K562 (cell line): ENCODE results near the gene OLFML2A. TPM values are rescaled to one million over a fixed set of nuclear protein-coding genes. Genes with fewer than 3 reads are reported as not detected.

Experiments
- ATAC-seq: fragments of 200-7000 bp; cut with Tn5 transposase; 3 replicates; pipeline ENCODE4 v1.9.1; 2020; ENCODE audit warnings: moderate library complexity
- BruUV-seq: library from RNA; stranded (reverse); fragments of 400-500 nt; replicated peaks from 2 replicates; lab custom pipeline; 2021; lab: Mats Ljungman, UMichigan
- CTCF ChIA-PET: fragments of 300-600 bp; formaldehyde crosslinking; extraction: SDS; loops from one replicate; lab custom pipeline; 2021; ENCODE audit warnings: low intra/inter-chr PET ratio; lab: Yijun Ruan, JAX
- POLR2A ChIA-PET: fragments of 300-600, 350-650 bp; sonication (Branson Sonifier 250); formaldehyde crosslinking; extraction: SDS; loops from one replicate; lab custom pipeline; 2021; ENCODE audit warnings: antibody characterized with exemption, inconsistent platforms; lab: Yijun Ruan, JAX
- DNase-seq, 4 experiments: peaks; one replicate each; pipeline versions ENCODE4 v3.0.0 to v3.0.0-alpha.2; 2011 to 2018; ENCODE audit warnings: low spot score in 3 of 4, mixed read lengths in 3 of 4; ENCODE audit errors: extremely low read depth in 1 of 4
- FAIRE-seq: peaks from 2 replicates; lab custom pipeline; 2011; peaks lifted over from hg19 to GRCh38; lab: Jason Lieb, UNC
- H2AFZ ChIP-seq: 2 replicates; pipeline ENCODE4 v1.6.0; 2011; ENCODE audit warnings: low read depth, low read length, control low read depth, inconsistent platforms
- H3K27ac ChIP-seq: fragments of 200-600 bp; 3 replicates; pipeline ENCODE4 v1.8.0; 2011; ENCODE audit warnings: low read depth, mild to moderate bottlenecking, control low read depth, inconsistent platforms, low read length, moderate library complexity, mixed read lengths; ENCODE audit errors: extremely low read depth
- H3K27me3 ChIP-seq, 2 experiments: fragments of 300-600 bp in 1 of 2; 2 replicates in 1 of 2; 3 replicates in 1 of 2; pipeline versions ENCODE4 v1.6.0 to v1.8.0; 2011; ENCODE audit warnings: inconsistent platforms in 2 of 2, low read length in 2 of 2, mild to moderate bottlenecking in 1 of 2, mixed read lengths in 1 of 2, moderate library complexity in 1 of 2; ENCODE audit not compliant: control insufficient read depth in 2 of 2, insufficient read depth in 2 of 2
- H3K36me3 ChIP-seq: fragments of 300-600 bp; 3 replicates; pipeline ENCODE4 v1.8.0; 2011; ENCODE audit warnings: mild to moderate bottlenecking, low read length, inconsistent platforms; ENCODE audit not compliant: control insufficient read depth, insufficient read depth
- H3K4me1 ChIP-seq, 2 experiments: fragments of 200-600 bp in 1 of 2; replicated peaks in 1 of 2; 2 replicates in 1 of 2; 3 replicates in 1 of 2; pipeline versions ENCODE4 v1.5.1 to v1.8.0; 2011; ENCODE audit warnings: inconsistent platforms in 2 of 2, low read length in 2 of 2, mild to moderate bottlenecking in 1 of 2, mixed read lengths in 1 of 2, moderate library complexity in 1 of 2; ENCODE audit not compliant: control insufficient read depth in 2 of 2, insufficient read depth in 2 of 2
- H3K4me2 ChIP-seq: 2 replicates; pipeline ENCODE4 v1.6.1; 2011; ENCODE audit warnings: low read length, control low read depth, inconsistent platforms, mixed read lengths; ENCODE audit not compliant: insufficient read depth
- H3K4me3 ChIP-seq: fragments of 200-600 bp; sonication (generic), shearing (Covaris generic); 2 replicates; pipeline ENCODE4 v1.5.1; 2016; ENCODE audit warnings: control low read depth, inconsistent platforms
- H3K79me2 ChIP-seq: fragments of 200-600 bp; 3 replicates; pipeline ENCODE4 v1.8.0; 2011; ENCODE audit warnings: low read length, inconsistent platforms; ENCODE audit not compliant: control insufficient read depth, insufficient read depth
- H3K9ac ChIP-seq, 2 experiments: 2 replicates each; pipeline versions ENCODE4 v1.6.0 to v1.6.1; 2011; ENCODE audit warnings: low read depth in 2 of 2, low read length in 2 of 2, control low read depth in 1 of 2, inconsistent platforms in 1 of 2, mild to moderate bottlenecking in 1 of 2, mixed read lengths in 1 of 2; ENCODE audit not compliant: insufficient read depth in 1 of 2
- H3K9me1 ChIP-seq: one replicate; pipeline ENCODE4 v1.6.0; 2011; ENCODE audit warnings: inconsistent platforms, mild to moderate bottlenecking, low read length, moderate library complexity; ENCODE audit not compliant: control insufficient read depth, insufficient read depth
- H3K9me3 ChIP-seq: replicated peaks from 2 replicates; pipeline ENCODE4 v1.5.1; 2011; ENCODE audit warnings: low read depth, low read length, inconsistent platforms; ENCODE audit not compliant: control insufficient read depth, insufficient read depth
- H4K20me1 ChIP-seq: replicated peaks from 2 replicates; pipeline ENCODE4 v1.6.1; 2011; ENCODE audit warnings: low read length, inconsistent platforms, mixed read lengths; ENCODE audit not compliant: control insufficient read depth, insufficient read depth
- BRCA1 ChIP-seq, 2 experiments: fragments of 450-650 bp in 1 of 2; sonication (generic) in 1 of 2; formaldehyde crosslinking in 1 of 2; IDR thresholded peaks; 2 replicates each; pipeline versions ENCODE4 v1.5.0 to v1.6.1; 2017 to 2020; ENCODE audit warnings: mild to moderate bottlenecking in 1 of 2, missing genetic modification reagents in 1 of 2
- CREBBP ChIP-seq: IDR thresholded peaks from one replicate; pipeline ENCODE4 v1.6.1; 2012; ENCODE audit warnings: low read depth, mild to moderate bottlenecking, control low read depth, inconsistent platforms, low read length
- E2F8 ChIP-seq: fragments of 450-650 bp; IDR thresholded peaks from 2 replicates; pipeline ENCODE4 v1.7.1; 2018; ENCODE audit warnings: mild to moderate bottlenecking, low read depth; ENCODE audit not compliant: partially characterized antibody
- KDM1A ChIP-seq, 2 experiments: fragments of 450-650 bp; IDR thresholded peaks; 2 replicates each; pipeline ENCODE4 v1.6.1; 2016; ENCODE audit warnings: mild to moderate bottlenecking in 2 of 2
- NEUROD1 ChIP-seq: fragments of 150-350 bp; IDR thresholded peaks from 2 replicates; pipeline ENCODE4 v1.6.1; 2014; ENCODE audit warnings: borderline replicate concordance, low read length, low read depth; ENCODE audit not compliant: partially characterized antibody
- POLR2G ChIP-seq: fragments of 200-400 bp; formaldehyde crosslinking; IDR thresholded peaks from 2 replicates; pipeline ENCODE4 v1.6.1; 2017; ENCODE audit warnings: low read depth, mild to moderate bottlenecking, antibody characterized with exemption, low read length, moderate library complexity
- VEZF1 ChIP-seq: fragments of 200-800 bp; sonication (Bioruptor generic); IDR thresholded peaks from 2 replicates; pipeline ENCODE4 v1.6.1; 2017; ENCODE audit warnings: missing genetic modification characterization, missing compliant biosample characterization
- WGBS: fragments of 100-300 bp; shearing (Covaris generic); methylation state at CpG from one replicate; pipeline ENCODE4 v1.1.6; 2016; ENCODE audit warnings: low coverage, mixed read lengths; ENCODE audit not compliant: insufficient coverage; ENCODE audit errors: missing lambda C conversion rate; 5-methylcytosine and 5-hydroxymethylcytosine counted together
- in situ Hi-C: fragments of 300-500 bp; cut with MboI; formaldehyde crosslinking; loops from 4 replicates; pipeline ENCODE4 v1.15.0; 2018; ENCODE audit warnings: inconsistent platforms, mixed read lengths
- intact Hi-C: fragments of 100-400 bp; cut with micrococcal nuclease; formaldehyde crosslinking; loops from 2 replicates; pipeline ENCODE4 v1.14.2; 2022
- polyA plus RNA-seq, 8 experiments: library from polyadenylated mRNA; depleted of rRNA in 4 of 8; stranded (reverse) in 5 of 8; unstranded in 3 of 8; fragments of >200 nt; fragmentation: Nextera tagmentation in 2 of 8; fragmentation: Illumina TruSeq in 1 of 8; extraction: Ambion mirVana in 2 of 8; extraction: Trizol in 1 of 8; gene quantifications; 2 replicates each; pipeline versions ENCODE4 v1.2.1 to v1.2.3, GENCODE V29; 2011 to 2014; ENCODE audit warnings: inconsistent platforms in 1 of 8, missing spikeins in 1 of 8
- total RNA-seq, 7 experiments: library from RNA; depleted of rRNA in 6 of 7; stranded (reverse); fragments of >200 nt in 6 of 7; fragmentation: Illumina TruSeq in 2 of 7; extraction: Trizol in 2 of 7; gene quantifications; 2 replicates each; pipeline versions ENCODE4 v1.2.1 to v1.2.3, GENCODE V29; 2011 to 2021; ENCODE audit warnings: low replicate concordance in 1 of 7

The OLFML2A gene
- total and polyA plus RNA-seq, 9 of the 15 experiments (the other 6 are each of a cell fraction or from before 2014, with no cell fraction given) = 0.16 TPM; not detected in 8

GRCh38 chr9:124779368-124780059, 2.6 kb downstream of the OLFML2A start:
- no peak overlapping the region for H3K27ac ChIP-seq
- H2AFZ ChIP-seq = peak overlapping the region; percentile 34; the same call in 1 of the 2 replicates
- H3K4me3 ChIP-seq = no peak overlapping the region
- no peaks in the 10 kb centered on the region for H3K79me2 ChIP-seq
- H4K20me1 ChIP-seq = no peaks in the 10 kb centered on the region
- TF ChIP-seq POLR2G (no peak), CREBBP (no peak), VEZF1 (CRISPR knock-in tag) (0 out of 2 replicates have a peak, but pooled peaks have one; percentile 19), NEUROD1 (no peak), KDM1A (IDR thresholded peaks at IDR 0.05) (peak in 1 of 2 experiments; percentile 2; a peak in 1 of 4 replicates), BRCA1 (IDR thresholded peaks at IDR 0.05) (no peak), BRCA1 (CRISPR knock-in tag; IDR thresholded peaks at IDR 0.05) (no peak), E2F8 (no peak)
- WGBS = 3% methylated on average over 6 of the region's 6 CpGs
- no peaks in the 10 kb centered on the region for H3K36me3 ChIP-seq
- no peaks in the 10 kb centered on the region for H3K9me3 ChIP-seq
- H3K4me1 ChIP-seq = peaks cover 0 to 18% of the 10 kb centered on the region in 2 experiments; a peak in 3 of 5 replicates
- DNase-seq (no peak), ATAC-seq (peak; percentile 39; the same call in 2 of the 3 replicates), FAIRE-seq (no peak)
- no peak overlapping the region for H3K9ac ChIP-seq
- ChIA-PET CTCF (no interaction called here), POLR2A (interaction anchor here (1.5 to 2.7 kb wide), 2 partner anchors 74 to 76 kb away, joined by 4 to 12 read pairs; partner anchors contain the start of gene WDR38)
- H3K9me1 ChIP-seq = no peaks in the 10 kb centered on the region
- in situ Hi-C loops = no loop called here
- no peak overlapping the region for H3K4me2 ChIP-seq
- BruUV-seq = no TSS peak
- intact Hi-C loops = no loop called here
- 0 out of 5 replicates have a peak, but pooled peaks cover 0 to 4% of the 10 kb centered on the region in 2 experiments for H3K27me3 ChIP-seq
